Measurements from ENCODE around the gene FAM9A.

FAM9A gene

DNA sequence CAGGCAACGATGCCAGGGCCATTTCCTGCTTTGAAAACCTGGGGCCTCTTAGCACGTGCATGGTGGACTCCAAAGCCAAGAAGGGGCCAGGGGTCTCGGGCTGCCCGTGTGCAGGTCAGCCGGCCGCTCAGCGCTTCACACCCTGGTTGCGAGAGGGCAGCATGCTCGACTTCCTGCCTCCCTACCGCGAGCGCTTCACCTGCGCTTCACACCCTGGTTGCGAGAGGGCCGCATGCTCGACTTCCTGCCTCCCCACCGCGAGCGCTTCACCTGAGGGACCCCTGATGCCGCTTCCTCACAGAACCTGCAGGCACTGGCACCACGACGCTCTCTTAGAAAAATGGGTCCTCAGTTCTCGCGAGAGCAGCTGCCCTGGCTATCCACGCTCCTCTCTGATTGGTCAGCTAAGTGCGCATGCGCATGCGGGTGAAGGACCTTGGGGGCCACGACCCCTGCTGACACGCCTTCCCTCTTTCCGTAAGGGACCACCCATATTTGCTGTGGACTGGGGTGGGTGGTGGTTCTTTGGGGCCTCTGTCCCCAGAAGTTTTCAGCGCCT is at the start of gene FAM9A:
Gene FAM9A (minus strand): TSS at position 343 of the 559 bp plus-strand sequence. CDS start 1,212 bp downstream, outside the sequence.
- no peak for DNase-seq

DNA sequence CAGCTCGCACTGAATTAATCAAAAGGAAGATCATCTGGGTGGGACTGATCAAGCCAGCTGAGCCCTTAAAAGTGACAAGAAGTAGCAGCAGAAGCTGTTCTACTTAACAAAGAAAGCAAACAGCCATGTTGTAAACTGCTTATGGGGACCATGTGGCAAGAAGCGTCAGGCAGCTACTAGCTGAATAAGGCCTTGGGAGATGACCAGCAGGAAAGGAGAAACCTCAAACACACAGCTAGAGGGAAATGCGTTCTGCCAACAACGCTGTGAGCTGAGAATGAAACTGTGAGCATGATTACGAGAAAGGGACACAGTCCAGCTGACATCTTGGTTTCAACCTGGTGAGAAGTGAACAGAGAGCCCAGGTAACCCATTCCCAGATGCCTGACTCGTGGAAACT is 49.3 kb upstream of the FAM9A start:
- DNase-seq = no peak

DNA sequence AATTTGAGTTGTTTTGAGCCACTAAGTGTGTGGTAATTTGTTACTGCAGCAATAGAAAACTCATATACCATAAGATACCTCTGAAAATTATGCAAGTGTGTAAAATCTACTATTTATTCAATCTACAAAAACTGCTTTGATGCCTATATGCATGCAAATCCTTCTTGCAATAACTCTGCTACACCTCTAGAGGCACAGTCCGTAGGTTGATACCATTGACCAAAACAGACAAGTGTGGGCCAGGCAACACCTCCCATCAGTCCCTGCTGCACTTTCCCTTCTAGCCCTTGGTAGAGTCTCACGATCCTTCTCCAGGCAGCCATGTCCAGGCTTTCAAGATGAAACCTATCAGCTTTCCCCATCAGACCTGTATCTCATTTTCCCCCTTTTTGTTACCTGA is 48.8 kb upstream of the FAM9A start:
- DNase-seq = no peak

DNA sequence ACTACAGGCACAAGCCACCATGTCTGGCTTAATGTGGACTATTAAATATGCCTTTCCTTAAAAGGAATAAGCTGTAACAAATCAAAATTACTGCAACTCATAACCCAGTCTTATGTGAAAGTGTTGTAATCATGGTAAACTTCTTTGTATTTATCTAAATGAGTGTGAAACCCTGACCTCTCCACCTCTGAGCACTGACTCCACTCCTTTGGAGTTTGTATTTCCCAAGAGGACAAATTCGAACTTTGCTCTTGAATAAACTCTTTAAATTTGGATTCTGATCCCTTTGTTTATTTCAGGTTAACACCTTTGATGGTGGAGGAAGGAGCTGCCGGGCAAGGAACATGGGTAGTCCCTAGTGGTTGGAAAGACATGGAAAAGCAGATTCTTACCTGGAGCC is 48.3 kb upstream of the FAM9A start:
- no peak for DNase-seq

DNA sequence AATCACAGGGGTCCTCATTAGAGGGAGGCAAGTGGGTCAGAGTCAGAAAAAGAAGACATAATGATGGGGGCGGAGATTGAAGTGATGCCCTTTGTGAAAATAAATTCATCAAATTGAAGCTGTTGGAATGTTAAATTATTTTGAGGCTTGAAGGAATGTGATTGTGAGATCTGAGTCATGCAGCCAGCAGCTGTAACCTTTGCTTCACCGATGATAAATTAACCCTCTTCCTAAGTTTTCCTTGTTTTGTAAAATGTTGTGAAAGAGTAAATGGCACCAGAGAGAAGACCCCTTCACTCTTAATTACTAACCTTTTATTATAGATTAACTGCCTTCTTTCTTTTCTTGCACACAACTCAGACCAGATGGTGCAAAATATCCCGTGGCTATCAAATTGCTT is 47.7 kb upstream of the FAM9A start:
- peak; percentile 58 for DNase-seq

DNA sequence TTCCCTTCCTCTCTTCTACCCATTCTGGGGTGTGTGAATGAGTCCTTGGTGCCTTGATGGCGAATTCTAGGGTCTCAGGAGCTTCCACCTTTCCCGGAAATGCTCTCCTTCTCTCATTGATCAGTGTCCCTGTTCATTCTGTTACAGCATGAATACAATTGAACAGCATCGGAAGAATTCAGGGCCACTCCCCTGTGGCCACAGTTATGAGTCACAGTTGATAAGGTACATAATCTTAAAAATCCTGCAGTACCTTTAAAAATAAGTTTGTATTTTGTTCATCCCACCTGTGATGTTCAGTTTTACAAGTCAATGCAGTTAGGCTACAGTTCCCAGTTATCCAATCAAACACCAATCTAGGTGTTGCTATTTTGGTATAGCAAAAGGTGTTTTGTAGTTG is 47.3 kb upstream of the FAM9A start:
- no peak for DNase-seq

DNA sequence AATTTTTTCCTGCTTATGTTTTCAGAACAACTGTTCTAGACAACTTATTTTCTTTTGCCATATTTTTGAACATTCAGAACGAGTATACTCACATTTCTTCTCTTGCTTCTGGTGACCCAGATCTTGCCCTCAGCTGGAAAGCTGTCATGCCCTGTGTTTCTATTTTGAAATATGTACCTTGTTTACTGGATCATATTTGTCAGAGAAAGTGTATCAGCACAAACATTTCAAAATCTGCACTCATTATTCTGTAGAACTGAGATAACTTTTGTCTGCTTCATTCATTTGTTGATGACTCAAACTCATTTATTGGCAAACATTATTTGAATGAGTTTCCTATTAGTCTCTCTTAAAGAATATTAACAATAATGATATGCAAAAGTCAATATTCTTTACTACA is 46.2 kb upstream of the FAM9A start:
- DNase-seq = no peak

DNA sequence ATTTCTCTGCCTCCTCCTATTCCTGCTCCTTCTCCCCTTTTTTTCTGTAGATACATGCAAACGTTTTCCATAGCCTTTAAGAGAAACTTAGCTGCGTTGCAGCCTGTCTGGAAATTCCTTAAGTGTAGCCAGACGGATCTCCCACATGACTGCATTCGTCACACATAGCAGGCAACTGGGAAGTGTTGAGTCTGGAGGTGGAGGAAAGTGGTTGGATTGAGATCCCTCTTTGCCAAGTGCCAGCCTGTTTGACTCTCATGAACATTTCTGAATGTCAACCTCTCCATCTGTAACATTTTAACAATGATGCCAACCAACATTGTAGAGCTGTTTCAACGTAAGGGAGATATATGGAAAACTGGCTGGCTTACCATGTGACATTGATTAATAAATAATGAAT is 45.1 kb upstream of the FAM9A start:
- peak; percentile 58 for DNase-seq

DNA sequence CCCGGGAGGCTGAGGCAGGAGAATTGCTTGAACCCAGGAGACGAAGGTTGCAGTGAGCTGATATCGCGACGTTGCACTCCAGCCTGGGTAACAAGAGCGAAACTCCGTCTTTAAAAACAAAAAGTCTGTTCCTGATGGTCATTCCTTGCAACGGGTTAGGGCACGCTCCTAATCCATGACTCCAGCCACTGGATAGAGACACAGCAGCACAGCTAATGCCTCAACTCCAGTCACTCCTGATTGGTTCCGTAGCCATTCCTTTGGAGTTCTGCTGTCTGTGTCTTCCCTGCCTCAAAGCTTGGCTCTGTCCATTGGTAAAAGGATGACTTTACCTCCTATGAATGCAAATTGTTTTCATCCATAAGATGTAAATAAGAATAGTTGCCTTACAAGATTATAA is 44.3 kb upstream of the FAM9A start:
- no peak for DNase-seq

DNA sequence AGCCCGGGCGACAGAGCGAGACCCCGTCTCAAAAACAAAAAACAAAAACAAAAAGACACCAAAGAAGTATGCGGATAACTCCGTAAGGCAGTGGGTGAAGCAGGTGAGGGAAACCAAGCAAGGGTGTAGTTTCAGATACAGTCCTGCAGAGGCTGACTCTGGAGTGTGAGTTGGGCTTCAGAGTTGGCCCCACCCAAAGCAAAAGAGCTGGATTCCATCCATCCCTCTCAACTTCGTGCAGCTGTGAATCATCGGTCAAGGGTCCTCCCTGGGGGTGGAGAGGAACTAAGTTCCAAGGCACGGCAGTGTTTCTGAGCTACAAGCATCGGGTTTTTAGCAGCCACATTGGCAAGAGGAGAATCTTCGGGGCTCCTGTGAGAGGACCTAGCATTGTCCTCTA is 43.9 kb upstream of the FAM9A start:
- DNase-seq = no peak

DNA sequence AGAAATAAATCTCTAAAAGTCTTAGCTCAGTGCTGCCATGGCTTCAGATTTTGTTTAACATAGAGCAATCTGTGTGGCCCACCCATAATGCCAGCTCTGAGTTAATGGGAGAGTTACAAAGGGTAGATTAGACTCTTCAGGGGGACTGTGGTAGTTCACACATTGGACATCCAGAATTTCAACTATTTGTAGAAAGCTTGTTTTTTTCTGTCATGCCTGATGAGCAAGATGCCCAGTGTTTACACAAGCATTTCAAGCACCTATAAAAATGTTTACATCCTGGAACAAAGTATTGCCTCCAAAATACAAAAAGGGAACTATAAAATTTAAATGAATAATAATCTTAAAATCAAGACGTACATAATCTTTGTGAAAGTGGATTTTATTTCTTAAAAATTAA is 43.0 kb upstream of the FAM9A start:
- DNase-seq = no peak

DNA sequence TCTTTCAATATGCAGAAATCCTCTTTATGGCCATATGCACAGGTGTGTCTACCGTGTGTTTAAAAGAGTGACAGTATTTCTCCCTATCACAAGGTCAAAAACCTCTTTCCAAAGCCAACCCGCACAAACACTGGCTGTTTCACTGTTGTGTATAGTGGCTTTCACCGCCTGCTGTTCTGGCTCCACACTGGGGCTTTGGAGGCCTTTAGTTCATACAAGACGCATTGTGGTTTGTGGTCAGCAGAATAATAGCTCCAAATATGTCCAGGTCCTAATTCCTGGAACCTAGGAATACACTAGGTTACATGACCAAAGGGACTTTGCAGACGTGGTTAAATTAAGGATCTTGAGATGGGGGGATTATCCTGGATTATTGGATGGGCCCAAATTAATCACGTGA is 40.7 kb upstream of the FAM9A start:
- DNase-seq = no peak

DNA sequence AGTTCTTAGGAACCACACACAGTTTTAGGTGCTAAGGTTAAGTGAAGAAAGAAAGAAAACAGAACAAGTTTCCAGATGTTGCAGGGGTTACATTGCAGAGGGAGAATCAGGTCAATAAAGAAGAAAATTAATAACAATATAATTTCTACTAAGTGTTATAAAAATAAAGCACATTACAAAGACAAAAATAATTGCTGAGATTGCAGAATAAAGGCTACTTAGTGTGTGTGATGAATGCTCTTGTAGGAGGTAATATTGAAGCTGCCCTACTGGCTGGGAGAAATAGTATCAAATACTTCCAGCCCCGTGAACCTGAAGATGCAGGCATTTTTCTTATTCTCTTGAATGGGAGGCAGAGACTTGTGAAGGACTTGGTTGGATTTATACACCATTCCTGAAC is 33.2 kb upstream of the FAM9A start:
- no peak for DNase-seq

DNA sequence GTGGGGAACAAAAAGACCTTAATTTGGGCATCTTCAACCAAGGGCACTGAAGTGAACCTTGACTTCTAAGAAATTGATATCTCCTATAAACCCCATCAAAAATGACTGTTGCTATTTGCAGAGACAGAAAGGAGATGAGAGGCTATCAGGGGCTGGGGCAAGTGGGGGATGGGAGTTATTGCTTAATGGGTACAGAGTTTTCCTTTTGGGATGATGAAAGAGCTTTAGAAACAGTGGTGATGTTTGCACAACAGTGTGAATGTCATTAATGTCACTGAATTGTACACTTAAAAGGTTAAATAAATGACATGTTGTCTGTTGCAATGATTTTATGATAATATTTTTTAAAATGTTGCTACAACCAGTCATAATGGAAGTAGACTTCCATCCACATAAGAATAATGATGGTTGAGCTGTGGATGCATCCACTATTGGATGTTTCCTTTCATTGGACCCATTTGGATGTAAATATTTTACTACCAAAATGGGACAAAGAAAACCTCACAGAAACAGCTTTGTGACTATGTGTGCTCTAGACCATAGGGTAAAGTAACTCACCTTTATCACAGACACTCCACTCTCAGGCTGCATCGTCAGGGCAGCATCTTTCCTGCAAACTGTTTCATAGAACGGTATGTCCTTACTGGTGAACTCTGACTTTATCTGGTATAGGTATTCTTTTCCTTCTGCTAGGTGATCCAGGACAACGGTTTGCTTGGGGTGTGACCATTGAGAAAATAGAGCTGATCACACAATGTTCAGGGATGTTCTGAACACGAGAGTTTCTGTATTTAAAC is 31.6 kb upstream of the FAM9A start:
- no peak for DNase-seq

DNA sequence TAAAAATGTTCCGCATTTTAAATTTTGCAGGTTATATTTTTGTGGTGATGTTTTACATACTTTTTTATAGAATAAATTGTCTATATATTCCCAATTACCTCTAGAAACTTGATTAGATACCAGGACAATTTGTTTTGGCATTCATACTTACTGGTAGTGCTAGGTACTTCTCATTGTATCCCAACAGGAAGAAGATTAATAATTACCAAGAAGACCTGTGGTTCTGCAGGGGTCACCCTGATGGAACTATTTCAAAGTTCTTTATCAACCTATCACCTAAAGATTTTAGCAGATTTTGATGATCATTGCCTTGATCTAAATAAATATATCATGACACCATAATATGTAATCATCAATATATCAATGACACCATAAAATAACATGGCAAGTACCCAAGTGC is 22.5 kb upstream of the FAM9A start:
- no peak for DNase-seq

DNA sequence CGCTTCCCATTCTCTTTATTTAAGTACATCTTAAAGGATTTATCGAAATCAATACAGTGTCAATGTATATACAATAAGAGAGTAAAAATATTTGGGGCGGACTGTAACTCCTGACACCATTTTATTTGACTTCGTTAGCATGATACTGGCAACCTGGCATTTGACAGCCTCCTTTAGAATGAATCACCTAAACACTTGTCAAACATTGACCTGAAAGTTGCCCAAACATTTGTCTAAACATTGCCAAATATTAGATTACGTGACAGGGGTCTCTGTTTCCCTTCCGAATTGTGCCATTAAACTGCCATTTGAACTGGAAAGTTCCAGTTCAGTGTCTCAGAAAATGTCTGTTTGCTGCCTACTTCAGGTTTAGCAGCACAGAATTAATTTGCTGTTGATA is 20.8 kb upstream of the FAM9A start:
- DNase-seq = no peak

DNA sequence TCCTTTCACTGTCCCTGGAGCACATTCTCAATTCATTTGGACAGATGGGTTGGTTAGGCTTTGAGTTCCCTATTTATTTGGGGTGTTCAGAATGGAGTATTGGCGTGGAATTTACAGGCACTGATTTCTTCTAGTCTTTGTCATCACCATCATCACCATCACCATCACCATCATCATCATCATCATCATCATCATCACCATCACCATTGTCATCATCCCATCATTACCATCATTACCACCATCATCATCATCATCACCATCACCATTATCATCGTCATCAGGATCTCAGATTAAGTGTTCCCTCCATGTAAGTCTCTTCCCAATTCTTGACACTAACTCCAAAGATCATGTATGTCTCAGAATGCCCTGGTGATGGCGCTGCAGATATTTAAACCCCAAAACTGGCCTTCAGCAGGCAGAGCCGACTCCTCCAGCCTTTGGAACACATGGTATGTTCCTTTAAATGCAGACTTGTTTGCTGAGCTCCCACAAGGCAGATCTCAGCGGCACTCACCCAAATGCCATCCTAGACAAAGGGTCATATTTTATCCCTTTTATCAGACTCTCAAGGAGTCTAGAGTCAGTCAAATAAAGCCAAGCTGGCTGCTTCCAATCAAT is 19.8 kb upstream of the FAM9A start:
- no peak for DNase-seq

DNA sequence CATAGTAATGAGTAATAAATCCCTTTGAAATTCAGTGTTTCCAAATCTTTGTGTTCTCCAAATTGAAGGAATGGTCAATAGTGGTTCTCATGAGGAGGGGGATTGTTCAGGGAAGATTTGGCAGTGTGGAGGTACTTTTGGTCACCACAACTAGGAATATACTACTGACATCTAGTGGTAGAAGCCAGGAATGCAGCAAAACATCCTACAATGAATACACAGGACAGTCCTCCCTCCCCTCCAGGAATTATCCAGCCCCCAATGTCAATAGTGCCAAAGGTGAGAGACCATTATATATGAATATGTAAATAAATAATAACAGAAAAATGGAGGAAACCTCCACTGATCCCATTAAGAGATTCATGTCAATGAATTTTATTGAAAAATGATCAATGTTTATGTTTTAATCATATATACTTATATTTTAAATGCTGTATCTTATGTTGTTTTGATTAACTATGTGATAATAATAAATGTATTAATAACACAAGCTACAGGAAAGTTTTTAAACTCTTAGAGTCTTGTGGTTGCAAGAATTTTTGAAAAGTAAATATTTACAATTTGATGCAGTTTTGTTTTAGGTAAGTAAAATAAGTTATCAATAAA is 14.4 kb upstream of the FAM9A start:
- DNase-seq = peak; percentile 17

DNA sequence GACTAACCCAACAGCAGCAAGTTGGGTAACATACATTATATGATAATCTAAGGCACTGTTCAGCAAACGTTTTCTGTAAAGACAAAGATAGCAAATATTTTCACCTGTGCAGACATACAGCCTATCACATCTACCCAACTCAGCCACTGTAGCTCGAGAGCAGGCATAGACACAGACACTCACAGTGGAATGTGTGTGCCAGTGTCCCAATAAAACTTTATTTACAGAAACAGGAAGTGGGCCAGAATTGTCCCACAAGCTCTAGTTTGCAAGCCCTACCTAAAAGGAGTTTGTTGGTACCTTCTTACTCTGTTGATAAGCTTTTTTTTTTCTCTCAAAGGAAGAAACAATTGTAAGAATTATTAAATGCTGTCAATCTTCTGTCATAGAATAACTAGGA is 11.9 kb upstream of the FAM9A start:
- DNase-seq = no peak

DNA sequence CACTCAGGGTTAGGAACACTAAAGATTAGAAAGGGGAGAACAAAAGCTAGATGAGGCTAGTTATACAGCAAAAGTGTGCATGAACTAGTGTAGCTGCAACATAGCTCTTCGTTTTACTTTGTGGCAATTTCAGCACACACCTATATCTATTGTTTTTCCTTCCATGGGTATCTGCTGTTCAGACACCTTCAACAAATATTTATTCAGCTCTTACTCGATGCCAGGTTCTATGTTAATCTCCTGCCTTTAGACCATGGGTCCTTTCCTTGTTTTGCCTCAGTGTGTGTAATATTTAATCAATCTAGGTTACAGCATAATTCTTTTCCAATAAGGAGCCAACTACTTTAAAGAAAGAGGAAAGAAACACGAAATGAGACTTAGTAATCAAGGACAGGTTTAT is 10.4 kb upstream of the FAM9A start:
- no peak for DNase-seq

DNA sequence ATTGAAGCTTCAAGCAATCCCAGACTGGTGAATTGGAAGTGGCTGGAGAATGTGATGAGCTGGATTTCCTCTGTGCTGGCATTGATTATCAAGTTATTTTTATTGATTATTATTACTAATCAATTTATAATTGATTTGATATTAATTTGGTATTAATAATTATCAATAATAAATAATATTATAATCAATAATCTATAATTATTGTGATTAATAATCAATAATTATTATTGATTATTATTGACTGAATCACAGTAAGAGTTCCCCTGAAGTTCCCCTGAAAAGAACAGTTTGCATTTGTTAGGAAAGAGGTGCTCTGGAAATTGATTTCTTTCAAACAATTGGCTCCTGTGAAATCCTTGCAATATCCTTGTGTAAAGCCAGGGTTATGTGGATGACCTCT is 7.5 kb upstream of the FAM9A start:
- no peak for DNase-seq

DNA sequence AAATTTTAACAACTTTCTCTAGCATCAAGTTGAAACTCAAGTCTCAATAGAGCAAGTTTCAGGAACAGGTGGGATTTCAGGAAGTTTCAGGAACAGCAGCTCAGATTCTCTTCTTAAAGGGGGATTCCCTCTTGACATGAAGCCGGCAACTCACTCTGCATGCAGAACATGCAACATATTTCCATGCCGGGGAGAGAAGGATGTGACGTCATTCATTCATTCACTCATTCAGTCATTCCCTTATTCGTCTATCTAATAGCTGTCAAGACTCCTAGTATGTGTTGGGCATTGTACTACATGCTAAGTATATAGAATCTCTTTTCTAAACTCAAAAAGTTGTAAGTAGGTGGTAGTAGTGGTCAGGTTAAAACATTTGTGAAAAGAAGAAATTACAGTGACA is 4.8 kb upstream of the FAM9A start:
- DNase-seq = no peak

DNA sequence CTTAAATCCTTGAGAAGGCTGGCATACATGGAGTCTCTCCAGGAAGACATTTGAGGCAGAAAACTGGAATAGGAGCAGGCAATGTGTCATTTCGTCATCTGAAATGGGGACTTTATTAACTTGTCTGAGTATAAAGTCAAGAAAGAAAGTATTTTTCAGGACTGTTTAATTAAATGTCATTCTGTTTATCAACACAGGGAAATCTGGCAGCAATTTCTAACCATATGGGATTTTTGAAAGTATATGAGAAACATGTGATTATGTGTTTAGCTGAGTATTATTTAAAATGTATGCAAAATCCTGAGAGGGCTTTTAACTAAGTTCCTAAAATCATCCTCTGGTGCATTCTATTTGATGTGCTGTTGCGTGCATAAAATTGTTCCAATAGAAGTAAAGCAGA is 3.9 kb upstream of the FAM9A start:
- DNase-seq = no peak

DNA sequence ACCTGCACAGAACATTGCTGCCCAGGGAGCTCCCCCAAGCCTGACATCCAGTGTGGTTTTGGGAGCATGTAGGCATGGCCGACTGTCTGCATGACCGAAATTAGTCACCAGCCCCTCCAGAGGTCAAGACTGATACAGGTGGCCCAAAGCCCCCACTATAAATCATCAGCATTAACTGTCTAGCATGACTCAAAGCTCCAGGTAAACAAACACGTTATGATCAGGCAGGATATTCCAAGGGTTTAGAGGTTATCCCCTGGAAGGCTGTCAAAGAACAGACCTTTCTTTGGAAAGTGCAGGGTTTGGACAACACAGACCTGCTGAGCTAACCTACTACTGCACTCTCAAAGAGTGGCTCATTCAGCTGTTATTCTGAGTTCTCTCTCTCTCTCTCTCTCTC is 2.1 kb upstream of the FAM9A start:
- DNase-seq = peak; percentile 10
